CD14-positive monocyte (primary cell): ENCODE data around the gene ALOX5. TPM values are rescaled to one million over a fixed set of nuclear protein-coding genes. Genes with fewer than 3 reads are reported as not detected.
A peak's percentile ranks its signal among the peaks of the same experiment; 100 is the strongest.
"Not testable (repeated sequence)": the region's sequence is repeated elsewhere in the genome, so short reads cannot be mapped to it uniquely, and the experiment has no call there.

Source experiments
- DNase-seq, 3 donors: peaks; one replicate each; pipeline ENCODE4 v3.0.0-alpha.2; 2011 to 2022
- H2AFZ ChIP-seq: 2 replicates; pipeline ENCODE4 v1.6.0; 2012; ENCODE audit warnings: mild to moderate bottlenecking, low read depth, low read length, inconsistent platforms; ENCODE audit not compliant: insufficient read depth, poor library complexity, severe bottlenecking
- H3K27ac ChIP-seq, 2 donors: 1 replicate in 1 of 2; 2 replicates in 1 of 2; pipeline ENCODE4 v1.5.1; 2012 to 2013; ENCODE audit warnings: low read length in 2 of 2, control low read depth in 1 of 2, inconsistent platforms in 1 of 2, low read depth in 1 of 2, mild to moderate bottlenecking in 1 of 2
- H3K27me3 ChIP-seq, 2 donors: one replicate each; pipeline versions ENCODE4 v1.6.0 to v1.6.1; 2011 to 2013; ENCODE audit warnings: low read length in 2 of 2; ENCODE audit not compliant: control insufficient read depth in 2 of 2, insufficient read depth in 2 of 2
- H3K36me3 ChIP-seq, 2 donors: replicated peaks in 1 of 2; 1 replicate in 1 of 2; 2 replicates in 1 of 2; pipeline versions ENCODE4 v1.5.1 to v1.6.1; 2012 to 2013; ENCODE audit warnings: low read length in 2 of 2, control low read depth in 1 of 2, inconsistent platforms in 1 of 2, mild to moderate bottlenecking in 1 of 2; ENCODE audit not compliant: insufficient read depth in 2 of 2, control insufficient read depth in 1 of 2
- H3K4me1 ChIP-seq, 2 donors: 1 replicate in 1 of 2; 2 replicates in 1 of 2; pipeline versions ENCODE4 v1.5.1 to v1.6.1; 2012 to 2013; ENCODE audit warnings: low read length in 2 of 2, control low read depth in 1 of 2, inconsistent platforms in 1 of 2, mild to moderate bottlenecking in 1 of 2, moderate library complexity in 1 of 2; ENCODE audit not compliant: insufficient read depth in 2 of 2, control insufficient read depth in 1 of 2
- H3K4me2 ChIP-seq: replicated peaks from 2 replicates; pipeline ENCODE3; 2012; ENCODE audit warnings: low read length, moderate library complexity, mild to moderate bottlenecking; ENCODE audit not compliant: poor library complexity, severe bottlenecking; ENCODE audit errors: extremely low read depth
- H3K4me3 ChIP-seq, 3 experiments: fragments of 200-600 bp in 1 of 3; sonication (generic) in 1 of 3; replicated peaks in 1 of 3; 1 replicate in 2 of 3; 2 replicates in 1 of 3; pipeline ENCODE4 v1.5.1; 2011 to 2013; ENCODE audit warnings: low read length in 3 of 3, mild to moderate bottlenecking in 3 of 3, control low read depth in 2 of 3, low read depth in 2 of 3, inconsistent platforms in 1 of 3, moderate library complexity in 1 of 3
- H3K79me2 ChIP-seq: 2 replicates; pipeline ENCODE4 v1.6.0; 2012; ENCODE audit warnings: mild to moderate bottlenecking, control low read depth, inconsistent platforms, low read length, moderate library complexity; ENCODE audit not compliant: insufficient read depth
- H3K9ac ChIP-seq: 2 replicates; pipeline ENCODE4 v1.6.0; 2017; ENCODE audit warnings: low read length, mild to moderate bottlenecking; ENCODE audit not compliant: insufficient read depth, poor library complexity, severe bottlenecking
- H3K9me3 ChIP-seq, 2 donors: replicated peaks in 1 of 2; 1 replicate in 1 of 2; 2 replicates in 1 of 2; pipeline versions ENCODE4 v1.5.1 to v1.6.1; 2012 to 2013; ENCODE audit warnings: low read length in 2 of 2, control low read depth in 1 of 2; ENCODE audit not compliant: control insufficient read depth in 1 of 2, insufficient read depth in 1 of 2
- H4K20me1 ChIP-seq: 2 replicates; pipeline ENCODE4 v1.6.0; 2012; ENCODE audit warnings: mild to moderate bottlenecking, low read length, control low read depth, moderate library complexity; ENCODE audit not compliant: insufficient read depth
- H3K27ac Mint-ChIP-seq, 7 donors: one replicate each; pipeline ENCODE4 v1.8.0; 2020; ENCODE audit warnings: mild to moderate bottlenecking in 7 of 7, mixed read lengths in 7 of 7, moderate library complexity in 6 of 7, inconsistent platforms in 2 of 7
- H3K27me3 Mint-ChIP-seq, 3 donors: one replicate each; pipeline ENCODE4 v1.8.0; 2021 to 2022; ENCODE audit warnings: low read depth in 3 of 3, mild to moderate bottlenecking in 3 of 3, mixed read lengths in 3 of 3, moderate library complexity in 3 of 3, inconsistent platforms in 1 of 3
- H3K36me3 Mint-ChIP-seq, 2 donors: one replicate each; pipeline ENCODE4 v1.8.0; 2020; ENCODE audit warnings: mixed read lengths in 2 of 2, inconsistent platforms in 1 of 2, mild to moderate bottlenecking in 1 of 2
- H3K4me1 Mint-ChIP-seq: one replicate; pipeline ENCODE4 v1.8.0; 2020; ENCODE audit warnings: mild to moderate bottlenecking, mixed read lengths
- H3K4me3 Mint-ChIP-seq, 2 donors: one replicate each; pipeline ENCODE4 v1.8.0; 2020; ENCODE audit warnings: mild to moderate bottlenecking in 2 of 2, mixed read lengths in 2 of 2, moderate library complexity in 1 of 2
- H3K9me3 Mint-ChIP-seq, 7 donors: one replicate each; pipeline ENCODE4 v1.8.0; 2020 to 2022; ENCODE audit warnings: mixed read lengths in 7 of 7, mild to moderate bottlenecking in 6 of 7, moderate library complexity in 6 of 7, inconsistent platforms in 2 of 7
- WGBS: methylation state at CpG from one replicate; pipeline ENCODE4 v1.1.5; 2013; ENCODE audit warnings: missing lambda C conversion rate; ENCODE audit not compliant: insufficient coverage; 5-methylcytosine and 5-hydroxymethylcytosine counted together
- intact Hi-C, 2 donors: fragments of 100-400 bp; cut with micrococcal nuclease; formaldehyde crosslinking; loops; one replicate each; pipeline versions ENCODE4 v1.15.0 to v1.15.1; 2023
- polyA plus RNA-seq, 3 donors: library from polyadenylated mRNA; depleted of rRNA in 1 of 3; unstranded in 2 of 3; stranded (reverse) in 1 of 3; fragments of 300-500 nt in 2 of 3; fragments of >200 nt in 1 of 3; fragmentation: Illumina TruSeq in 2 of 3; gene quantifications; 1 replicate in 2 of 3; 2 replicates in 1 of 3; pipeline ENCODE4 v1.2.3, GENCODE V29; 2012 to 2021
- TF ChIP-seq, protein P1 (sequence below): fragments of 200-600 bp; IDR thresholded peaks from one replicate; pipeline ENCODE4 v1.8.0; 2022; ENCODE audit warnings: antibody characterized with exemption, mild to moderate bottlenecking

Gene ALOX5
- polyA plus RNA-seq, 3 donors: 223 to 918 (median 272) TPM

DNA sequence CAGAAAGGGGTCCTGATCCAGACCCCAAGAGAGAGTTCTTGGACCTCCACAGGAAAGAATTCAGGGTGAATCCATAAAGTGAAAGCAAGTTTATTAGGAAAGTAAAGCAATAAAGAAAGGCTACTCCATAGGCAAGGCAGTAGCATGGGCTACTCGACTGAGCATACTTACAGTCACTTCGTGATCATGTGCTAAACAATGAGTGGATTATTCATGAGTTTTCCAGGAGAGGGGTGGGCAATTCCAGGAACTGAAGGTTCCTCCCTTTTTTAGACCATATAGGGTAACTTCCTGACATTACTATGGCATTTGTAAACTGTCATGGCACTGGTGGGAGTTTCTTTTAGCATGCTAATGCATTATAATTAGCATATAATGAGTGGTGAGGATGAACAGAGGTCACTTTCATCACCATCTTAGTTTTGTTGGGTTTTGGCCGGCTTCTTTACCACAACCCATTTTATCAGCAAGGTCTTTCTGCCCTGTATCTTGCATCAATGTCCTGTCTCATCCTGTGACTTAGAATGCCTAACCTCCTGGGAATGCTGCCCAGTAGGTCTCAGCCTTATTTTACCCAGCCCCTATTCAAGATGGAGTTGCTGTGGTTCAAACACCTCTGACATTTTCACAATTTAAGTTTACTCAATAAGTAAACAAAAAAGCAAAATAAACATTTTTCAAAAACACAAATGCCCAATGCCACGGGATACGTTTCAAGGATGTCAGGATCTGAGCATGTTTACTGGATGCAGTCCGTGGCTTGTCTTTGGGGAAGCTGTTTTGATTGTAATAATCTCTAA, 37.0 kb downstream of the ALOX5 start:
- no peak overlapping the region for H2AFZ ChIP-seq
- H3K4me1 Mint-ChIP-seq: peaks cover 36% of the 10 kb centered on the region
- TF ChIP-seq, protein P1, sequence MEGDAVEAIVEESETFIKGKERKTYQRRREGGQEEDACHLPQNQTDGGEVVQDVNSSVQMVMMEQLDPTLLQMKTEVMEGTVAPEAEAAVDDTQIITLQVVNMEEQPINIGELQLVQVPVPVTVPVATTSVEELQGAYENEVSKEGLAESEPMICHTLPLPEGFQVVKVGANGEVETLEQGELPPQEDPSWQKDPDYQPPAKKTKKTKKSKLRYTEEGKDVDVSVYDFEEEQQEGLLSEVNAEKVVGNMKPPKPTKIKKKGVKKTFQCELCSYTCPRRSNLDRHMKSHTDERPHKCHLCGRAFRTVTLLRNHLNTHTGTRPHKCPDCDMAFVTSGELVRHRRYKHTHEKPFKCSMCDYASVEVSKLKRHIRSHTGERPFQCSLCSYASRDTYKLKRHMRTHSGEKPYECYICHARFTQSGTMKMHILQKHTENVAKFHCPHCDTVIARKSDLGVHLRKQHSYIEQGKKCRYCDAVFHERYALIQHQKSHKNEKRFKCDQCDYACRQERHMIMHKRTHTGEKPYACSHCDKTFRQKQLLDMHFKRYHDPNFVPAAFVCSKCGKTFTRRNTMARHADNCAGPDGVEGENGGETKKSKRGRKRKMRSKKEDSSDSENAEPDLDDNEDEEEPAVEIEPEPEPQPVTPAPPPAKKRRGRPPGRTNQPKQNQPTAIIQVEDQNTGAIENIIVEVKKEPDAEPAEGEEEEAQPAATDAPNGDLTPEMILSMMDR: no peak
- H3K27ac Mint-ChIP-seq: peak overlapping the region in 1 of 7 donors; percentile 43
- peaks cover 16 to 45% of the 10 kb centered on the region in 2 donors for H3K36me3 ChIP-seq
- WGBS: 100% methylated on average over 1 of the region's 6 CpGs
- intact Hi-C loops: no loop called here
- H3K4me2 ChIP-seq: no peak overlapping the region
- no peak for DNase-seq
- H3K27me3 Mint-ChIP-seq: peaks cover 0 to 1% (median 0%) of the 10 kb centered on the region in 3 donors
- H3K9me3 Mint-ChIP-seq: peaks cover 0 to 6% (median 2%) of the 10 kb centered on the region in 7 donors
- H3K4me3 ChIP-seq: no peak overlapping the region
- no peak overlapping the region for H3K4me3 Mint-ChIP-seq
- H4K20me1 ChIP-seq: peaks cover 69% of the 10 kb centered on the region
- no peaks in the 10 kb centered on the region for H3K9me3 ChIP-seq
- no peak overlapping the region for H3K27ac ChIP-seq
- H3K9ac ChIP-seq: no peak overlapping the region
- no peaks in the 10 kb centered on the region for H3K27me3 ChIP-seq
- peaks cover 81 to 88% of the 10 kb centered on the region in 2 donors for H3K36me3 Mint-ChIP-seq
- H3K4me1 ChIP-seq: peaks cover 11 to 13% of the 10 kb centered on the region in 2 donors
- H3K79me2 ChIP-seq: peaks cover 24% of the 10 kb centered on the region

DNA sequence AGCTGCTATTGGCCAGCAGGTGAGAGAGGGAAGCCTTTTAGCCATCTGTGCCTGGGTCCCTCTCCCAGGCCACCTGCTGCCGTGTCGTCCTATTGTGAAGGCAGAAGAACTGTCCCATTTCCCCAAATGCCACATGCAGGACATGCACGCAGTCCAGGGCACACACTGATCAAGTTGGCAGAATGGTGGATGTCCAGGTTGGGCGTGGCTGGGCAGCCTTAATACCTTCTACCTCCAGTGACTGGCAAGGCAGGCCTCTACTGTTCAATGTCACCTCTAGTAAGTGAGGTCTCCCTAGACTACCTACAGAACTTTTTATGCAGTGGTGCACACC, 37.6 kb downstream of the ALOX5 start:
- Histone ChIP-seq H3K27me3 (no peaks in the 10 kb centered on the region), H3K4me1 (peaks cover 11 to 16% of the 10 kb centered on the region in 2 donors), H3K4me3 (no peak overlapping the region), H3K79me2 (peaks cover 24% of the 10 kb centered on the region), H3K9me3 (no peaks in the 10 kb centered on the region), H2AFZ (no peak overlapping the region), H4K20me1 (peaks cover 69% of the 10 kb centered on the region), H3K27ac (no peak overlapping the region), H3K4me2 (no peak overlapping the region), H3K36me3 (peaks cover 16 to 49% of the 10 kb centered on the region in 2 donors), H3K9ac (no peak overlapping the region)
- intact Hi-C loops: no loop called here
- 100% methylated on average over 4 of the region's 4 CpGs for WGBS
- TF ChIP-seq, protein P1: no peak
- H3K27me3 Mint-ChIP-seq: peaks cover 0 to 1% (median 0%) of the 10 kb centered on the region in 3 donors
- peaks cover 0 to 6% (median 3%) of the 10 kb centered on the region in 7 donors for H3K9me3 Mint-ChIP-seq
- DNase-seq: no peak
- peaks cover 40% of the 10 kb centered on the region for H3K4me1 Mint-ChIP-seq
- no peak overlapping the region for H3K4me3 Mint-ChIP-seq
- H3K27ac Mint-ChIP-seq: no peak overlapping the region
- peaks cover 87% of the 10 kb centered on the region in 2 donors for H3K36me3 Mint-ChIP-seq

DNA sequence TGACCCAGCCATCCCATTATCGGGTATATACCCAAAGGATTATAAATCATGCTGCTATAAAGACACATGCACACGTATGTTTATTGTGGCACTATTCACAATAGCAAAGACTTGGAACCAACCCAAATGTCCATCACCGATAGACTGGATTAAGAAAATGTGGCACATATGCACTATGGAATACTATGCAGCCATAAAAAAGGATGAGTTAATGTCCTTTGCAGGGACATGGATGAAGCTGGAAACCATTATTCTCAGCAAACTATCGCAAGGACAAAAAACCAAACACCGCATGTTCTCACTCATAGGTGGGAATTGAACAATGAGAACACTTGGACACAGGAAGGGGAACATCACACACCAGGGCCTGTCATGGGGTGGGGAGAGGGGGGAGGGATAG, 41.0 kb downstream of the ALOX5 start:
- not testable (repeated sequence) for H2AFZ ChIP-seq, H3K27me3 ChIP-seq, H3K4me3 Mint-ChIP-seq, H3K27ac ChIP-seq, H3K27ac Mint-ChIP-seq, H3K4me2 ChIP-seq, H3K27me3 Mint-ChIP-seq, H3K9ac ChIP-seq, H3K9me3 ChIP-seq, H3K4me3 ChIP-seq, DNase-seq, H3K9me3 Mint-ChIP-seq
- H3K79me2 ChIP-seq: peaks cover 34% of the 10 kb centered on the region
- peaks cover 42% of the 10 kb centered on the region for H3K4me1 Mint-ChIP-seq
- peaks cover 60% of the 10 kb centered on the region for H4K20me1 ChIP-seq
- H3K36me3 ChIP-seq: peaks cover 16 to 52% of the 10 kb centered on the region in 2 donors
- whole genome bisulfite sequencing: no CpG with 5 or more reads among the region's 5 CpGs
- H3K4me1 ChIP-seq: peaks cover 34 to 39% of the 10 kb centered on the region in 2 donors
- H3K36me3 Mint-ChIP-seq: peaks cover 62 to 64% of the 10 kb centered on the region in 2 donors
- intact Hi-C loops: loop anchor here in 1 of 2 donors (5.0 kb wide), 1 partner anchor 33 kb away; no protein-coding TSS in a partner anchor
